PC-9 (cell line): ENCODE measurements around the gene CARNS1.

Source experiments
- EZH2 ChIP-seq: fragments of 200-600 bp; sonication (generic); IDR thresholded peaks from 2 replicates; pipeline ENCODE4 v1.8.0; 2017; ENCODE audit warnings: antibody characterized with exemption, low read depth
- TF ChIP-seq, protein P1 (sequence below): fragments of 200-600 bp; sonication (generic); conservative IDR thresholded peaks from 2 replicates; pipeline ENCODE4 v1.6.1; 2017; ENCODE audit warnings: mixed run types, antibody characterized with exemption, mild to moderate bottlenecking, moderate library complexity

GRCh38 chr11:67381244-67381972 lies 34.1 kb upstream of the CARNS1 start:
- TF ChIP-seq, protein P1, sequence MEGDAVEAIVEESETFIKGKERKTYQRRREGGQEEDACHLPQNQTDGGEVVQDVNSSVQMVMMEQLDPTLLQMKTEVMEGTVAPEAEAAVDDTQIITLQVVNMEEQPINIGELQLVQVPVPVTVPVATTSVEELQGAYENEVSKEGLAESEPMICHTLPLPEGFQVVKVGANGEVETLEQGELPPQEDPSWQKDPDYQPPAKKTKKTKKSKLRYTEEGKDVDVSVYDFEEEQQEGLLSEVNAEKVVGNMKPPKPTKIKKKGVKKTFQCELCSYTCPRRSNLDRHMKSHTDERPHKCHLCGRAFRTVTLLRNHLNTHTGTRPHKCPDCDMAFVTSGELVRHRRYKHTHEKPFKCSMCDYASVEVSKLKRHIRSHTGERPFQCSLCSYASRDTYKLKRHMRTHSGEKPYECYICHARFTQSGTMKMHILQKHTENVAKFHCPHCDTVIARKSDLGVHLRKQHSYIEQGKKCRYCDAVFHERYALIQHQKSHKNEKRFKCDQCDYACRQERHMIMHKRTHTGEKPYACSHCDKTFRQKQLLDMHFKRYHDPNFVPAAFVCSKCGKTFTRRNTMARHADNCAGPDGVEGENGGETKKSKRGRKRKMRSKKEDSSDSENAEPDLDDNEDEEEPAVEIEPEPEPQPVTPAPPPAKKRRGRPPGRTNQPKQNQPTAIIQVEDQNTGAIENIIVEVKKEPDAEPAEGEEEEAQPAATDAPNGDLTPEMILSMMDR: no peak
- TF ChIP-seq EZH2: no peak
